Measurements from ENCODE around the gene P2RX1.

Gene P2RX1

GRCh38 chr17:3890878-3891219 is 25.4 kb downstream of the P2RX1 start:
- no peak overlapping the region for H2AFZ ChIP-seq (ENCODE audit: low read length)
- no peak overlapping the region for H3K4ac ChIP-seq (ENCODE audit: low read length)
- H3K4me3 ChIP-seq (ENCODE audit: low read length in 2 of 2) = no peak overlapping the region
- H3K79me1 ChIP-seq (ENCODE audit: low read depth, low read length) = peaks cover 2% of the 10 kb centered on the region
- no CpG with 5 or more reads among the region's 4 CpGs for WGBS, 2 donors (ENCODE audit: extremely low coverage in 2 of 2, insufficient read length in 2 of 2, insufficient replicate concordance in 1 of 2)
- H4K91ac ChIP-seq (ENCODE audit: low read depth, low read length, poor library complexity) = no peak overlapping the region
- H4K8ac ChIP-seq (ENCODE audit: low read depth, low read length) = no peak overlapping the region
- H3K4me1 ChIP-seq (ENCODE audit: control insufficient read depth in 2 of 2, insufficient read depth in 1 of 2, low read depth in 1 of 2, low read length in 2 of 2) = peaks cover 14 to 18% of the 10 kb centered on the region in 2 donors
- no peaks in the 10 kb centered on the region for H3K36me3 ChIP-seq (replicated peaks in 1 of 2; ENCODE audit: control insufficient read depth in 2 of 2, insufficient read depth in 2 of 2, low read length in 2 of 2)
- no peak overlapping the region for H3K18ac ChIP-seq (ENCODE audit: low read length)
- peaks cover 0 to 51% (median 3%) of the 10 kb centered on the region in 3 experiments for H3K27me3 ChIP-seq (ENCODE audit: control insufficient read depth in 3 of 3, insufficient read depth in 3 of 3, low read depth in 1 of 3, low read length in 3 of 3)
- H2BK15ac ChIP-seq (ENCODE audit: low read length) = no peak overlapping the region
- DNase-seq (ENCODE audit: low spot score) = no peak
- H2AK5ac ChIP-seq (ENCODE audit: low read depth, low read length) = no peak overlapping the region
- no peak overlapping the region for H3K4me2 ChIP-seq (ENCODE audit: insufficient read depth, low read length, poor library complexity, severe bottlenecking)
- H3K27ac ChIP-seq (replicated peaks; ENCODE audit: low read length) = no peak overlapping the region
- H2BK120ac ChIP-seq (ENCODE audit: low read depth, low read length) = no peak overlapping the region
- no peak overlapping the region for H3K9ac ChIP-seq (ENCODE audit: low read depth, low read length, poor library complexity)
- no peaks in the 10 kb centered on the region for H3K9me3 ChIP-seq (replicated peaks in 1 of 2; ENCODE audit: control insufficient read depth in 2 of 2, insufficient read depth in 1 of 2, low read depth in 1 of 2, low read length in 2 of 2)
- H2BK12ac ChIP-seq (ENCODE audit: low read length) = no peak overlapping the region
- H3K23ac ChIP-seq (ENCODE audit: low read depth, low read length, poor library complexity) = no peak overlapping the region
- H3K14ac ChIP-seq (ENCODE audit: low read length) = no peak overlapping the region
- no peak overlapping the region for H2BK5ac ChIP-seq (ENCODE audit: low read length)

- no peak overlapping the region for H3K4ac ChIP-seq (ENCODE audit: low read length)
- no peak overlapping the region for H2AFZ ChIP-seq (ENCODE audit: low read length)
- no peak overlapping the region for H3K18ac ChIP-seq (ENCODE audit: low read length)
- H3K9ac ChIP-seq (ENCODE audit: low read depth, low read length, poor library complexity) = no peak overlapping the region
- no CpG with 5 or more reads among the region's 22 CpGs for WGBS, 2 donors (ENCODE audit: extremely low coverage in 2 of 2, insufficient read length in 2 of 2, insufficient replicate concordance in 1 of 2)
- no peaks in the 10 kb centered on the region for H3K9me3 ChIP-seq (replicated peaks in 1 of 2; ENCODE audit: control insufficient read depth in 2 of 2, insufficient read depth in 1 of 2, low read depth in 1 of 2, low read length in 2 of 2)
- no peak overlapping the region for H3K27ac ChIP-seq (replicated peaks; ENCODE audit: low read length)
- H4K91ac ChIP-seq (ENCODE audit: low read depth, low read length, poor library complexity) = no peak overlapping the region
- H3K4me3 ChIP-seq (ENCODE audit: low read length in 2 of 2) = no peak overlapping the region
- peaks cover 2% of the 10 kb centered on the region for H3K79me1 ChIP-seq (ENCODE audit: low read depth, low read length)
- no peaks in the 10 kb centered on the region for H3K36me3 ChIP-seq (replicated peaks in 1 of 2; ENCODE audit: control insufficient read depth in 2 of 2, insufficient read depth in 2 of 2, low read length in 2 of 2)
- H2BK120ac ChIP-seq (ENCODE audit: low read depth, low read length) = no peak overlapping the region
- no peak overlapping the region for H3K4me2 ChIP-seq (ENCODE audit: insufficient read depth, low read length, poor library complexity, severe bottlenecking)
- no peak overlapping the region for H4K8ac ChIP-seq (ENCODE audit: low read depth, low read length)
- H3K23ac ChIP-seq (ENCODE audit: low read depth, low read length, poor library complexity) = peak overlapping the region; percentile 68
- no peak for DNase-seq (ENCODE audit: low spot score)
- H3K4me1 ChIP-seq (ENCODE audit: control insufficient read depth in 2 of 2, insufficient read depth in 1 of 2, low read depth in 1 of 2, low read length in 2 of 2) = peaks cover 14 to 18% of the 10 kb centered on the region in 2 donors
- H3K14ac ChIP-seq (ENCODE audit: low read length) = no peak overlapping the region
- H2BK12ac ChIP-seq (ENCODE audit: low read length) = no peak overlapping the region
- H2BK5ac ChIP-seq (ENCODE audit: low read length) = peak overlapping the region; percentile 31
- H2AK5ac ChIP-seq (ENCODE audit: low read depth, low read length) = peak overlapping the region; percentile 1
- H2BK15ac ChIP-seq (ENCODE audit: low read length) = no peak overlapping the region
- H3K27me3 ChIP-seq (ENCODE audit: control insufficient read depth in 3 of 3, insufficient read depth in 3 of 3, low read depth in 1 of 3, low read length in 3 of 3) = peaks cover 0 to 51% (median 3%) of the 10 kb centered on the region in 3 experiments
Measured at GRCh38 chr17:3890082-3890877, 26.0 kb downstream of the P2RX1 start.

- Histone ChIP-seq H2BK12ac (ENCODE audit: low read length) (no peak overlapping the region), H4K91ac (ENCODE audit: low read depth, low read length, poor library complexity) (no peak overlapping the region), H3K4me1 (ENCODE audit: control insufficient read depth in 2 of 2, insufficient read depth in 1 of 2, low read depth in 1 of 2, low read length in 2 of 2) (peaks cover 14 to 18% of the 10 kb centered on the region in 2 donors), H3K36me3 (replicated peaks in 1 of 2; ENCODE audit: control insufficient read depth in 2 of 2, insufficient read depth in 2 of 2, low read length in 2 of 2) (peaks cover 0 to 2% of the 10 kb centered on the region in 2 donors), H3K27ac (replicated peaks; ENCODE audit: low read length) (no peak overlapping the region), H3K9me3 (replicated peaks in 1 of 2; ENCODE audit: control insufficient read depth in 2 of 2, insufficient read depth in 1 of 2, low read depth in 1 of 2, low read length in 2 of 2) (no peaks in the 10 kb centered on the region), H3K27me3 (ENCODE audit: control insufficient read depth in 3 of 3, insufficient read depth in 3 of 3, low read depth in 1 of 3, low read length in 3 of 3) (peaks cover 0 to 51% (median 3%) of the 10 kb centered on the region in 3 experiments), H2AK5ac (ENCODE audit: low read depth, low read length) (peak overlapping the region; percentile 1), H2BK120ac (ENCODE audit: low read depth, low read length) (no peak overlapping the region), H3K9ac (ENCODE audit: low read depth, low read length, poor library complexity) (peak overlapping the region; percentile 45), H3K4me2 (ENCODE audit: insufficient read depth, low read length, poor library complexity, severe bottlenecking) (no peak overlapping the region), H2AFZ (ENCODE audit: low read length) (no peak overlapping the region), H3K23ac (ENCODE audit: low read depth, low read length, poor library complexity) (peak overlapping the region; percentile 68), H3K14ac (ENCODE audit: low read length) (no peak overlapping the region), H3K4ac (ENCODE audit: low read length) (no peak overlapping the region), H2BK5ac (ENCODE audit: low read length) (peak overlapping the region; percentile 31), H4K8ac (ENCODE audit: low read depth, low read length) (no peak overlapping the region), H3K4me3 (ENCODE audit: low read length in 2 of 2) (no peak overlapping the region), H2BK15ac (ENCODE audit: low read length) (no peak overlapping the region), H3K18ac (ENCODE audit: low read length) (no peak overlapping the region), H3K79me1 (ENCODE audit: low read depth, low read length) (peaks cover 2% of the 10 kb centered on the region)
- no CpG with 5 or more reads among the region's 17 CpGs for WGBS, 2 donors (ENCODE audit: extremely low coverage in 2 of 2, insufficient read length in 2 of 2, insufficient replicate concordance in 1 of 2)
- DNase-seq (ENCODE audit: low spot score) = no peak
Measured at GRCh38 chr17:3889325-3890012, 26.8 kb downstream of the P2RX1 start.

Data from neuronal stem cell (in vitro differentiated cells).